ENCODE measurements around the gene FASN. TPM values are rescaled to one million over a fixed set of nuclear protein-coding genes. Genes with fewer than 3 reads are reported as not detected.

The FASN gene
- total and polyA plus RNA-seq, 2 of the 4 experiments (the other 2 are of a cell fraction) = 12.4 to 56.0 TPM

- Histone ChIP-seq H3K27ac (ENCODE audit: insufficient read depth, low read length) (peak within 1 kb of the TSS; percentile 65), H3K9ac (ENCODE audit: low read depth, low read length) (peak within 1 kb of the TSS; percentile 61)
- intact Hi-C loops (cut with micrococcal nuclease) = loop anchor here (2.0 to 10.0 kb wide), 2 partner anchors 62 to 288 kb away; partner anchors contain the start of gene FASN
- TF ChIP-seq POLR2A (IDR thresholded peaks at IDR 0.05; ENCODE audit: low read depth, low read length) (peak; percentile 60), BHLHE40 (IDR thresholded peaks at IDR 0.05; ENCODE audit: low read depth, low read length) (peak; percentile 43; the same call in 1 of the 2 replicates), CEBPB (IDR thresholded peaks at IDR 0.05; ENCODE audit: low read depth, low read length) (no peak), CTCF (conservative IDR thresholded peaks at IDR 0.05; ENCODE audit: low read depth, low read length) (peak; percentile 87), ELK1 (IDR thresholded peaks at IDR 0.05; ENCODE audit: borderline replicate concordance, low read depth, low read length) (no peak), RFX5 (IDR thresholded peaks at IDR 0.05; ENCODE audit: low read depth, low read length) (no peak), FOS (IDR thresholded peaks at IDR 0.05; ENCODE audit: low read depth, low read length) (no peak), RAD21 (IDR thresholded peaks at IDR 0.05; ENCODE audit: low read length) (peak; percentile 35; the same call in 1 of the 2 replicates), CHD1 (IDR thresholded peaks at IDR 0.05; ENCODE audit: low read depth, low read length) (no peak), SMC3 (IDR thresholded peaks at IDR 0.05; ENCODE audit: low read depth, low read length) (0 out of 2 replicates have a peak, but pooled peaks have one; percentile 5), NFE2L2 (IDR thresholded peaks at IDR 0.05; ENCODE audit: low read depth, low read length) (no peak), MXI1 (IDR thresholded peaks at IDR 0.05; ENCODE audit: borderline replicate concordance, low read depth, low read length) (peak; percentile 54; the same call in 1 of the 2 replicates), MAFK (IDR thresholded peaks at IDR 0.05; ENCODE audit: low read depth, low read length) (no peak), RCOR1 (IDR thresholded peaks at IDR 0.05; ENCODE audit: insufficient replicate concordance, low read length) (no peak)
These were observed 60.7 kb downstream of the FASN start, which contains the start of gene DCXR for GRCh38 chr17:82037092-82037888. TSS of gene DCXR (minus strand) at chr17:82037697. CDS start at chr17:82037682, 15 bp downstream.

More at GRCh38 chr17:82037092-82037888, 60.7 kb downstream of the FASN start, which contains the start of gene DCXR:
- peak within 1 kb of the TSS; percentile 54 for H3K4me3 ChIP-seq (ENCODE audit: insufficient read depth, low read depth, low read length)
- peak within 1 kb of the TSS; percentile 79 for H2BK5ac ChIP-seq (ENCODE audit: low read depth, low read length, poor library complexity, severe bottlenecking)
- H2BK120ac ChIP-seq (ENCODE audit: low read depth, low read length) = no peak within 1 kb of the TSS
- H3K79me1 ChIP-seq (ENCODE audit: low read depth in 1 of 2, low read length in 2 of 2) = peaks cover 7 to 12% of the 10 kb centered on the region in 2 experiments
- peak within 1 kb of the TSS; percentile 33; the same call in 1 of the 2 replicates for H2AK5ac ChIP-seq (ENCODE audit: low read depth, low read length)
- in situ Hi-C loops (cut with MboI; ENCODE audit: low sequenced_read_pairs) (no loop called here), dilution Hi-C loops (cut with HindIII; ENCODE audit: low sequenced_read_pairs, unreplicated experiment) (no loop called here)
- ChIA-PET POLR2A (ENCODE audit: unreplicated experiment) (interaction anchor here (0.6 kb wide), 1 partner anchor 61 kb away, joined by 4 read pairs; the partner anchor contains the start of gene FASN), CTCF (interaction anchor here (0.5 to 1.7 kb wide), 4 partner anchors 14 to 78 kb away, joined by 3 to 7 read pairs (median 4); partner anchors contain the start of genes CENPX and LRRC45)
- WGBS, 2 experiments (ENCODE audit: extremely low coverage in 2 of 2, insufficient read length in 1 of 2) = 0% methylated on average over 47 of the region's 92 CpGs; no CpG with 5 or more reads in 1 of the 2 experiments
- H3K36me3 ChIP-seq (ENCODE audit: control insufficient read depth, insufficient read depth, low read length) = no peaks in the 10 kb centered on the region
- 0 out of 2 replicates have a peak, but pooled peaks cover 7% of the 10 kb centered on the region for H3K9me1 ChIP-seq (ENCODE audit: insufficient read depth, low read length)
- H4K8ac ChIP-seq (ENCODE audit: low read depth in 2 of 2, low read length in 2 of 2) = peak within 1 kb of the TSS in 1 of 2 experiments; percentile 78; a peak in 2 of 4 replicates
- DNase-seq (peak; percentile 90), ATAC-seq (ENCODE audit: low read depth) (peak; percentile 98)
- H3K9me3 ChIP-seq (ENCODE audit: control insufficient read depth, insufficient read depth, low read length) = no peaks in the 10 kb centered on the region
- BruUV-seq (replicated peaks) = no TSS peak
- no peak within 1 kb of the TSS for H2BK15ac ChIP-seq (ENCODE audit: low read depth, low read length)
- H3K23ac ChIP-seq (ENCODE audit: low read depth, low read length) = peak within 1 kb of the TSS; percentile 33; the same call in 1 of the 2 replicates
- H2AFZ ChIP-seq (replicated peaks; ENCODE audit: low read length, poor library complexity) = peak within 1 kb of the TSS; percentile 96
- peak within 1 kb of the TSS; percentile 22 for H3K4ac ChIP-seq (ENCODE audit: low read depth, low read length)
- peaks cover 5% of the 10 kb centered on the region for H4K20me1 ChIP-seq (ENCODE audit: insufficient read depth, low read length)
- no peak within 1 kb of the TSS; the same call in 1 of the 2 replicates for H4K5ac ChIP-seq (ENCODE audit: low read depth, low read length)
- H3K18ac ChIP-seq (ENCODE audit: low read depth, low read length) = no peak within 1 kb of the TSS
- peak within 1 kb of the TSS; percentile 97 for H3K4me2 ChIP-seq (ENCODE audit: low read depth, low read length)
- H3K14ac ChIP-seq (replicated peaks; ENCODE audit: low read depth, low read length) = peak within 1 kb of the TSS; percentile 72; the same call in 1 of the 2 replicates
- H2BK20ac ChIP-seq (ENCODE audit: low read depth, low read length) = no peak within 1 kb of the TSS
- H3K27me3 ChIP-seq (ENCODE audit: control insufficient read depth, insufficient read depth, low read length) = no peaks in the 10 kb centered on the region
- peak within 1 kb of the TSS; percentile 97 for H2AK9ac ChIP-seq (replicated peaks; ENCODE audit: low read depth, low read length, poor library complexity)
- H3K4me1 ChIP-seq (ENCODE audit: control insufficient read depth, insufficient read depth, low read length) = peaks cover 7% of the 10 kb centered on the region
- H4K91ac ChIP-seq (ENCODE audit: insufficient read depth, low read depth, low read length) = no peak within 1 kb of the TSS
- peak within 1 kb of the TSS; percentile 48; the same call in 1 of the 2 replicates for H3K56ac ChIP-seq (ENCODE audit: extremely low read depth, insufficient read depth, low read length)
